Measurements from ENCODE around the gene SLC24A3. TPM values are rescaled to one million over a fixed set of nuclear protein-coding genes. Genes with fewer than 3 reads are reported as not detected.

SLC24A3 gene
- total and polyA plus RNA-seq, 2 of the 13 experiments (the other 11 are each of a cell fraction or from before 2014, with no cell fraction given) = not detected

- TF ChIP-seq, protein P1, sequence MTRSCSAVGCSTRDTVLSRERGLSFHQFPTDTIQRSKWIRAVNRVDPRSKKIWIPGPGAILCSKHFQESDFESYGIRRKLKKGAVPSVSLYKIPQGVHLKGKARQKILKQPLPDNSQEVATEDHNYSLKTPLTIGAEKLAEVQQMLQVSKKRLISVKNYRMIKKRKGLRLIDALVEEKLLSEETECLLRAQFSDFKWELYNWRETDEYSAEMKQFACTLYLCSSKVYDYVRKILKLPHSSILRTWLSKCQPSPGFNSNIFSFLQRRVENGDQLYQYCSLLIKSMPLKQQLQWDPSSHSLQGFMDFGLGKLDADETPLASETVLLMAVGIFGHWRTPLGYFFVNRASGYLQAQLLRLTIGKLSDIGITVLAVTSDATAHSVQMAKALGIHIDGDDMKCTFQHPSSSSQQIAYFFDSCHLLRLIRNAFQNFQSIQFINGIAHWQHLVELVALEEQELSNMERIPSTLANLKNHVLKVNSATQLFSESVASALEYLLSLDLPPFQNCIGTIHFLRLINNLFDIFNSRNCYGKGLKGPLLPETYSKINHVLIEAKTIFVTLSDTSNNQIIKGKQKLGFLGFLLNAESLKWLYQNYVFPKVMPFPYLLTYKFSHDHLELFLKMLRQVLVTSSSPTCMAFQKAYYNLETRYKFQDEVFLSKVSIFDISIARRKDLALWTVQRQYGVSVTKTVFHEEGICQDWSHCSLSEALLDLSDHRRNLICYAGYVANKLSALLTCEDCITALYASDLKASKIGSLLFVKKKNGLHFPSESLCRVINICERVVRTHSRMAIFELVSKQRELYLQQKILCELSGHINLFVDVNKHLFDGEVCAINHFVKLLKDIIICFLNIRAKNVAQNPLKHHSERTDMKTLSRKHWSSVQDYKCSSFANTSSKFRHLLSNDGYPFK (CRISPR knock-in tag; IDR thresholded peaks at IDR 0.05; ENCODE audit: borderline replicate concordance) = no peak
- TF ChIP-seq HNRNPL (IDR thresholded peaks at IDR 0.05; ENCODE audit: low read depth, low read length) (no peak), DRAP1 (CRISPR knock-in tag; IDR thresholded peaks at IDR 0.05) (no peak)
Observed at GRCh38 chr20:19264191-19264590, 51.7 kb downstream of the SLC24A3 start (continued).

DNA sequence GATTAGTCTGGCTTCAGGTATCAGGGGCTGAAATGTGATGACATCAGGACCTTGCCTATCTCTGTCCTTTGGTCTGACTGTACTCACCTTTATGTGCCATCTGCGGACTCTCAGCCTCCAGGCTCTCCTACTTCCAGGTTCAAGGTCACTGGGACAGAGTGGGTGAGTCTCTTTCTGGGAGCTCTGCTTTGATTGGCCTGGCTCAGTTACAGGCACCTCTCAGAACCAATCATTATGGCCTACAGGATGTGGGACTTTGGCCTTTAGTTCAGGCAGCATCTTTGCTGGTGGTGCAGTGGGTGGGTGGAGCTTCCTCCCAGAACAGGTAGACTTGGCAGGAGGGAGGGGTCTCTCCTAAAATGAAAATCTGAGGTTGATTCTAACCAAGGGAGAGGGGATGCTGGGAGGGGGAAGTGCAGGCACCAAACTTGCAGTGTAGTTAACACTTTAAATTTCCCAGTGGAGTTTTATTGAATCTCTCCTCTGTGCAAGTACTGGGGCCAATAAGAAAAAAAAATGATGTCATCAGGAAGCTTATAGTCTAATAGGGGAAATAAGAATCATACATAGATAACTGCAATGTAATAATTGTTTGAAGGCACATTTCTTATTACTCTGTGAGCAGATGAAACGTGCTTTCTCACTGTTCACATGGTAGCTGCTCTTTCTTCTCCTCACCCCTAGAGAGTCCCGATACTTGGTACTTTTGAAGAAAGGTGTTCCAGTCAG, 53.4 kb downstream of the SLC24A3 start:
- Histone ChIP-seq H3K9ac (ENCODE audit: insufficient read depth, low read depth, low read length) (no peak overlapping the region), H3K4me1 (ENCODE audit: insufficient read depth, low read length) (no peaks in the 10 kb centered on the region), H4K20me1 (ENCODE audit: insufficient read depth, low read length) (no peaks in the 10 kb centered on the region), H3K27me3 (ENCODE audit: control insufficient read depth in 1 of 2, insufficient read depth in 2 of 2, low read length in 2 of 2) (no peaks in the 10 kb centered on the region), H3K79me2 (ENCODE audit: insufficient read depth, low read length) (no peaks in the 10 kb centered on the region), H2AFZ (ENCODE audit: low read length) (no peak overlapping the region), H3K4me2 (ENCODE audit: low read depth, low read length) (no peak overlapping the region), H3K9me3 (ENCODE audit: low read length) (no peaks in the 10 kb centered on the region), H3K27ac (ENCODE audit: extremely low read length, insufficient read depth, low read length) (no peak overlapping the region), H3K4me3 (replicated peaks in 1 of 3; ENCODE audit: insufficient read depth in 1 of 3, low read depth in 2 of 3, low read length in 3 of 3) (no peak overlapping the region), H3K36me3 (replicated peaks in 1 of 2; ENCODE audit: control insufficient read depth in 1 of 2, insufficient read depth in 2 of 2, low read length in 2 of 2) (no peaks in the 10 kb centered on the region)
- FAIRE-seq (no peak), DNase-seq (ENCODE audit: low spot score) (peak; percentile 10), ATAC-seq (peak; percentile 75)
- ChIA-PET POLR2A (no interaction called here), CTCF (ENCODE audit: low intra/inter-chr PET ratio, low total read pairs) (no interaction called here)
- in situ Hi-C loops (cut with HindIII; ENCODE audit: extremely low pct_ligation_motif_present, low pct_unique_long_range_greater_than_20kb) = no loop called here
- intact Hi-C loops (cut with micrococcal nuclease; ENCODE audit: unreplicated experiment) = no loop called here
- WGBS (ENCODE audit: low lambda C conversion rate) = 9% methylated on average over 3 of the region's 3 CpGs
- BruUV-seq (replicated peaks) = no TSS peak
- TF ChIP-seq ATF7 (IDR thresholded peaks at IDR 0.05) = peak; percentile 93
- TF ChIP-seq ATF7 (CRISPR knock-in tag; IDR thresholded peaks at IDR 0.05) = no peak
- peak; percentile 76 for TF ChIP-seq SP2 (CRISPR knock-in tag; IDR thresholded peaks at IDR 0.05)
- peak; percentile 75 for TF ChIP-seq NFYC (CRISPR knock-in tag; IDR thresholded peaks at IDR 0.05)
- no peak for TF ChIP-seq ZNF543 (CRISPR knock-in tag; IDR thresholded peaks at IDR 0.05)
- TF ChIP-seq, protein P2, sequence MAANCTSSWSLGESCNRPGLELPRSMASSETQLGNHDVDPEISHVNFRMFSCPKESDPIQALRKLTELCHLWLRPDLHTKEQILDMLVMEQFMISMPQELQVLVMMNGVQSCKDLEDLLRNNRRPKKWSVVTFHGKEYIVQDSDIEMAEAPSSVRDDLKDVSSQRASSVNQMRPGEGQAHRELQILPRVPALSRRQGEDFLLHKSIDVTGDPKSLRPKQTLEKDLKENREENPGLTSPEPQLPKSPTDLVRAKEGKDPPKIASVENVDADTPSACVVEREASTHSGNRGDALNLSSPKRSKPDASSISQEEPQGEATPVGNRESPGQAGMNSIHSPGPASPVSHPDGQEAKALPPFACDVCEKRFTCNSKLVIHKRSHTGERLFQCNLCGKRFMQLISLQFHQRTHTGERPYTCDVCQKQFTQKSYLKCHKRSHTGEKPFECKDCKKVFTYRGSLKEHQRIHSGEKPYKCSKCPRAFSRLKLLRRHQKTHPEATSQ (CRISPR knock-in tag; IDR thresholded peaks at IDR 0.05; ENCODE audit: borderline replicate concordance) = no peak
- TF ChIP-seq, protein P3, sequence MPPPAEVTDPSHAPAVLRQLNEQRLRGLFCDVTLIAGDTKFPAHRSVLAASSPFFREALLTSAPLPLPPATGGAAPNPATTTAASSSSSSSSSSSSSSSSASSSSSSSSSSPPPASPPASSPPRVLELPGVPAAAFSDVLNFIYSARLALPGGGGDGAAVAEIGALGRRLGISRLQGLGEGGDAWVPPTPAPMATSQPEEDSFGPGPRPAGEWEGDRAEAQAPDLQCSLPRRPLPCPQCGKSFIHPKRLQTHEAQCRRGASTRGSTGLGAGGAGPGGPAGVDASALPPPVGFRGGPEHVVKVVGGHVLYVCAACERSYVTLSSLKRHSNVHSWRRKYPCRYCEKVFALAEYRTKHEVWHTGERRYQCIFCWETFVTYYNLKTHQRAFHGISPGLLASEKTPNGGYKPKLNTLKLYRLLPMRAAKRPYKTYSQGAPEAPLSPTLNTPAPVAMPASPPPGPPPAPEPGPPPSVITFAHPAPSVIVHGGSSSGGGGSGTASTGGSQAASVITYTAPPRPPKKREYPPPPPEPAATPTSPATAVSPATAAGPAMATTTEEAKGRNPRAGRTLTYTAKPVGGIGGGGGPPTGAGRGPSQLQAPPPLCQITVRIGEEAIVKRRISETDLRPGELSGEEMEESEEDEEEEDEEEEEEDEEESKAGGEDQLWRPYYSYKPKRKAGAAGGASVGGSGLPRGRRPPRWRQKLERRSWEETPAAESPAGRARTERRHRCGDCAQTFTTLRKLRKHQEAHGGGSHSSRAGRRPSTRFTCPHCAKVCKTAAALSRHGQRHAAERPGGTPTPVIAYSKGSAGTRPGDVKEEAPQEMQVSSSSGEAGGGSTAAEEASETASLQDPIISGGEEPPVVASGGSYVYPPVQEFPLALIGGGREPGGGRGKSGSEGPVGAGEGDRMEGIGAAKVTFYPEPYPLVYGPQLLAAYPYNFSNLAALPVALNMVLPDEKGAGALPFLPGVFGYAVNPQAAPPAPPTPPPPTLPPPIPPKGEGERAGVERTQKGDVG (CRISPR knock-in tag; IDR thresholded peaks at IDR 0.05; ENCODE audit: borderline replicate concordance) = no peak
- TF ChIP-seq PBX2 (CRISPR knock-in tag; IDR thresholded peaks at IDR 0.05) = peak; percentile 75
- 0 out of 2 replicates have a peak, but pooled peaks have one; percentile 6 for TF ChIP-seq HNF4A (CRISPR knock-in tag; IDR thresholded peaks at IDR 0.05)
- TF ChIP-seq ZFP1 (CRISPR knock-in tag; IDR thresholded peaks at IDR 0.05) = no peak
- TF ChIP-seq GATAD1 (CRISPR knock-in tag; IDR thresholded peaks at IDR 0.05) = no peak
- TF ChIP-seq KLF11 (CRISPR knock-in tag; IDR thresholded peaks at IDR 0.05) = no peak
